Neural crest cell (in vitro differentiated cells): ENCODE measurements around the gene TULP4. TPM values are rescaled to one million over a fixed set of nuclear protein-coding genes. Genes with fewer than 3 reads are reported as not detected.

Experiments
- DNase-seq: peaks from one replicate; pipeline ENCODE4 v3.0.0; 2021; ENCODE audit warnings: low read depth, mixed read lengths, low spot score
- H3K27ac Mint-ChIP-seq: one replicate; pipeline ENCODE4 v1.8.0; 2021; ENCODE audit warnings: mild to moderate bottlenecking, mixed read lengths; ENCODE audit not compliant: unreplicated experiment
- H3K27me3 Mint-ChIP-seq: 2 replicates; pipeline ENCODE4 v1.8.0; 2021; ENCODE audit warnings: low read depth, mild to moderate bottlenecking, mixed read lengths
- H3K36me3 Mint-ChIP-seq: 2 replicates; pipeline ENCODE4 v1.8.0; 2021; ENCODE audit warnings: low read depth, mild to moderate bottlenecking, mixed read lengths
- H3K4me1 Mint-ChIP-seq: 2 replicates; pipeline ENCODE4 v1.8.0; 2021; ENCODE audit warnings: mixed read lengths
- H3K4me3 Mint-ChIP-seq: one replicate; pipeline ENCODE4 v1.8.0; 2021; ENCODE audit warnings: mild to moderate bottlenecking, mixed read lengths
- H3K9me3 Mint-ChIP-seq: 2 replicates; pipeline ENCODE4 v1.8.0; 2021; ENCODE audit warnings: mixed read lengths
- total RNA-seq: library from RNA; stranded (reverse); gene quantifications from 2 replicates; pipeline ENCODE4 v1.2.1, GENCODE V29; 2021
- TF ChIP-seq, protein P1 (sequence below): fragments of 200-600 bp; sonication (generic); conservative IDR thresholded peaks from 2 replicates; pipeline ENCODE4 v1.5.0; 2021; ENCODE audit warnings: antibody characterized with exemption, mild to moderate bottlenecking

Gene TULP4
- total RNA-seq, 1 donor from 2014 or later, result 115 TPM

DNA sequence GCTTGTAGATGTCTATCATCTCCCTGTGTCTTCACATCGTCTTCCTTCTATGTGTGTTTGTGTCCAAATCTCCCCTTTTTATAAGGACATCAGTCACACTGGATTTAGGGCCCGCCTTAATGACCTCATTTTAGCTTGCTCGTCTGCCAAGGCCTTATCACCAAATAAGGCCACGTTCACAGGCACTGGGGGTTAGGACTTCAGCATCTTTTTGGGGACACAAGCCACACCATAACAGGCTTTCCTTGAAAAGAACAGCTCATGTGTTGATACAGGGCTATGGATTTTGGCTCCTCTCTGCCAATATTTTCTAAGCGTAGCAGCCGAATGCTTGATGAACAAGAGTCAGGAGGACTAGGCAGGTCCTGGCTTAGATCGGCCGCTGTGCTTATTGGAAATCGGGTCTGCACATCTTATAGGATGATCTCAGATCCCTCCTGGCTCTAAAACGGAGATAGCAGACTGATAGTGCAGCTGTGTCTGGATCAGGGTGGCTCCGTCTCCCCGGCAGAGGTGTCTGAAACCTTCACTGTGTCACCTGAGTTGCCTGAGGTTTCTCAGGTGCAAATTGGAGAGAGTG lies 231.4 kb downstream of the TULP4 start:
- Mint-ChIP-seq H3K4me3 (no peak overlapping the region), H3K27me3 (peaks cover 10% of the 10 kb centered on the region), H3K27ac (no peak overlapping the region), H3K36me3 (no peaks in the 10 kb centered on the region), H3K9me3 (no peaks in the 10 kb centered on the region), H3K4me1 (peaks cover 12% of the 10 kb centered on the region)
- DNase-seq, result no peak
- TF ChIP-seq, protein P1, sequence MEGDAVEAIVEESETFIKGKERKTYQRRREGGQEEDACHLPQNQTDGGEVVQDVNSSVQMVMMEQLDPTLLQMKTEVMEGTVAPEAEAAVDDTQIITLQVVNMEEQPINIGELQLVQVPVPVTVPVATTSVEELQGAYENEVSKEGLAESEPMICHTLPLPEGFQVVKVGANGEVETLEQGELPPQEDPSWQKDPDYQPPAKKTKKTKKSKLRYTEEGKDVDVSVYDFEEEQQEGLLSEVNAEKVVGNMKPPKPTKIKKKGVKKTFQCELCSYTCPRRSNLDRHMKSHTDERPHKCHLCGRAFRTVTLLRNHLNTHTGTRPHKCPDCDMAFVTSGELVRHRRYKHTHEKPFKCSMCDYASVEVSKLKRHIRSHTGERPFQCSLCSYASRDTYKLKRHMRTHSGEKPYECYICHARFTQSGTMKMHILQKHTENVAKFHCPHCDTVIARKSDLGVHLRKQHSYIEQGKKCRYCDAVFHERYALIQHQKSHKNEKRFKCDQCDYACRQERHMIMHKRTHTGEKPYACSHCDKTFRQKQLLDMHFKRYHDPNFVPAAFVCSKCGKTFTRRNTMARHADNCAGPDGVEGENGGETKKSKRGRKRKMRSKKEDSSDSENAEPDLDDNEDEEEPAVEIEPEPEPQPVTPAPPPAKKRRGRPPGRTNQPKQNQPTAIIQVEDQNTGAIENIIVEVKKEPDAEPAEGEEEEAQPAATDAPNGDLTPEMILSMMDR, result no peak

DNA sequence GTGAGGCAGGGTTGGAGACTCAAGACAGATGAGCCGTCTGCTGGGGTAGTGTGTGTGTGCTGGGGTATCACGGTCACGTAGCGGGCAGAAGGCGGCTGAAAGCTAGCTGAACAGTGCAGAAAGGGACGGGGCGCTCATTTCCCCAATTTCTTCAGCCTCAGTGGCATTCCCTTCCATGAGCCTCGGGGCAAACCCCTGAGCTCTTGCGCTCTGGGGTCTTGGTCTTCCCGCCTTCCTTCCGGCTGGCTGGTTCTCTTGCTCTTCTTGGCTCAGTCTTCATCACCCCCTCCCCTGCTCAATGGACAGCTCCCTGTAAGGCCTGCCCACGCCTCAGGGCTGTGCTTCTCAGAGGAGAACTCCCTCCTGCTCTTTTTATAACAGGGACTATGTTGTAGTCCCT lies 232.2 kb downstream of the TULP4 start:
- no peak for DNase-seq
- no peaks in the 10 kb centered on the region for H3K9me3 Mint-ChIP-seq
- H3K4me3 Mint-ChIP-seq, result no peak overlapping the region
- H3K36me3 Mint-ChIP-seq, result no peaks in the 10 kb centered on the region
- TF ChIP-seq, protein P1, result no peak
- H3K27me3 Mint-ChIP-seq, result peaks cover 4% of the 10 kb centered on the region
- H3K4me1 Mint-ChIP-seq, result peaks cover 12% of the 10 kb centered on the region
- H3K27ac Mint-ChIP-seq, result no peak overlapping the region

DNA sequence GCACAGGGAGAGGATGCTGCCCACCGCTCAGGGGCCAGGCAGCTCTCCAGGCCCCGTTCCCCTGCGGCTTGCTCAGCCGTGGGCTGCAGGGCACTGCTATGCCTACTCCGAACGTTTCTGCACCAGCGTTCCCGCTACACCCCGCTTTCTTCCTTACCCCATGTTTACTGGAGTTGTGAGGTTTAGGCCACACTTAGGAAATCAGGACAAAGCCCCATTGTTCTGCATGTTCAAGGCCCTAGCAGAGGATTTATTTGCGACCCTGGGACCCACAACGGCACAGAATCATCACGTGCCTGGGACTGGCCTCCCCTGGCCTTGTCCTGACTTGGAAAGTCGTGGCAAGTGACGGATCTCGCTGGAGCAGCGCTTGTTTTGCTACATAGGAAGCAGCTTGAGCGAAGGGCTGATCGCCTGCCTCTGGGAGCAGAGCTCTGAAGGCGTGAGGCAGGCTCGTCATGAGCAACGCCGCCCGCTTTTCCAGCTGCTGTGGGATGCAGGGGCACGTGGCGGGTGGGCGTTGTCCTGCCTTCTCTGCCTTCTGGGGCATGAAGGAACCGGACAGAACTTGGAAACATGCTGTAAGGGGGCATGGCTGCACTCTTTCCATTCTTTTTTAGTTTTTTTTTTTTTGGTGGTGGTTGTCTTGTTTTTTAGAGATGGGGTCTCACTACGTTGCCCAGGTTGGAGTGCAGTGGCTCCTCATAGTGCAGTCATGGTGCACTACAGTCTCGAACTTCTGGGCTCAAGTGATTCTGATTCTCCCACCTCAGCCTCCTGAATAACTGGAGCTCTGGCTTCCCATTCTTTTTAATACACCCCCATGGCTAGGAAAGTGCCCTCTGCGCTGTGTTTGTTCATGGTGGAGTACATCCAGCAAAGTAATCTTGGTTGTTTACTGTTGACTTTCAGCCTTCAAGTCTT lies 233.0 kb downstream of the TULP4 start:
- Mint-ChIP-seq H3K27me3 (no peaks in the 10 kb centered on the region), H3K4me1 (peaks cover 12% of the 10 kb centered on the region), H3K36me3 (no peaks in the 10 kb centered on the region), H3K9me3 (no peaks in the 10 kb centered on the region), H3K4me3 (no peak overlapping the region), H3K27ac (peak overlapping the region; percentile 27)
- TF ChIP-seq, protein P1, result no peak
- no peak for DNase-seq

DNA sequence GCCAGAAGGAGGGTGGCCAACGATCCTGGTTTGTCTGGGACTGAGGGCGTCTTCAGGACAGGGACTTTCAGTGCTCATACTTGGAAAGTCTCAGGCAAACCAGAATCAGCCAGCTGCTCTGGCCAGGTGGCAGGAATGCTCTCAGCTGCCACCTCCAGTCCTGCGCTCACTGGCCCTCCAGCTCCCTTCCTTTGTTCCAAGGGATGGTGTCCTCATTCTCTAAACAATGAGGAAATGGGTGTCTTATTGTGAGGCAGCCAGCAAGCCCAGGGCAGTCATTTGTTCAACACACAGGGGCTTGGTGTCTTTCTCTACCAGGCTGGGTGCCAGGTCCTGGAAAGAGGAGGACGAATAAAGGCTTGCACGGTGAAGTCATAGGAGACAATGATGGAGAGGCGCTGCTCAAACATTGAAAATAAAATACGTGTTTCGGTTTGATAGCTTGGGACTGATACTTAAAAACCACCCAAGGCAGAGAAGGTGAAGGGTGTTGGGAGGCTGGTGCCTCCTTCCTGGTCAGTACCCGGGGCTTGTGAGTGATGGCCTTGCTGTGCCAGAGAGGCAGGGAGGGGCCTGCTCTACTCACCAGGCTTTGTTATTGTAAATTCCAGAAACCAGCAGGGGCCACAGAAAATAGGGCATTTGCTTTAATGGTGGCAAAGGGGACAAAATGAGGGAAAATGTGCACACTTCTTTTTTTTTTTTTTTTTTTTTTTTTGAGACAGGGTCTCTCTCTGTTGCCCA lies 236.3 kb downstream of the TULP4 start:
- H3K27ac Mint-ChIP-seq, result no peak overlapping the region
- H3K9me3 Mint-ChIP-seq, result no peaks in the 10 kb centered on the region
- H3K27me3 Mint-ChIP-seq, result no peaks in the 10 kb centered on the region
- TF ChIP-seq, protein P1, result no peak
- H3K36me3 Mint-ChIP-seq, result no peaks in the 10 kb centered on the region
- DNase-seq, result no peak
- H3K4me3 Mint-ChIP-seq, result no peak overlapping the region
- H3K4me1 Mint-ChIP-seq, result peaks cover 12% of the 10 kb centered on the region

DNA sequence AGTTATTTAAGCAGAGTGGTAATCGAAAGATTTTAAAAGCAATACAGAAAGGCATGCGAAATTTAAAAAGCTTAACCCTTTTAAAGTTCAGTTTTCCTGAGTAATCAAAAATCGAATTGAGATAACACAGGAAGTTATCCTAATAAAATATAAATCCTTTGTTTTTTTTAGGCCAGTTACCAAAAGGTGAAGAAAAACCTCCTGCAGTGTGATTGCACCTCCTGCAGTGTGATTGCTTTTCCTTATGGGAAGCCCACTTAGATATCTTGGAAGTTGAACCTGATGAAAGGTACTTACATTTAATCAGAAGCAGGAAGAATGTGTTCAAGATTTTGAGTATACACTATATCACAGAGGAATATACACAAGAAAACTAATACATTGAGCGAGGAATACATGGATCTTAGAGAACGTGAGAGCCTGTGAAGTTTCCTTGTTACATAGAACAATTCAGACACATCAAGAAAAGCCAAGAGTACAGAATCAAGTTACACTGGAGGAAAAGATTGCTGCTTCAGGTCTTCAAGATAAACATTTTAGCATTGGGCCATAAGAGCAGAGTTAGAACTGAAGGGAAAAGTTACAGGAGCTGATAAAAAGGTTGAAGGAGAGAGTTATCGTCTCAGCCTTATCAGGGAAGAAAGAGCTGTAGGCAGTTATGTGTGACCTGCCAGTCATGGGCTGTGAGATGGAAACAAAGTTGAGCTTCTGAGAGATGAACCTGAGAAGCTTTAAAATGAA lies 240.0 kb downstream of the TULP4 start:
- TF ChIP-seq, protein P1, result no peak
- Mint-ChIP-seq H3K9me3 (no peaks in the 10 kb centered on the region), H3K4me1 (peaks cover 17% of the 10 kb centered on the region), H3K27ac (no peak overlapping the region), H3K27me3 (no peaks in the 10 kb centered on the region), H3K4me3 (no peak overlapping the region), H3K36me3 (no peaks in the 10 kb centered on the region)
- no peak for DNase-seq
